HL-60 (cell line): ENCODE measurements around the gene FBXO27.

Experiments
- DNase-seq, 2 experiments: peaks; one replicate each; pipeline ENCODE4 v3.0.0-alpha.2; 2010 to 2020; ENCODE audit warnings: low read depth in 1 of 2, low spot score in 1 of 2
- H3K27ac ChIP-seq: fragments of 250-450 bp; sonication (Bioruptor Pico); replicated peaks from 2 replicates; pipeline ENCODE4 v1.5.1; 2020; ENCODE audit warnings: mild to moderate bottlenecking, moderate library complexity
- H3K27me3 ChIP-seq: fragments of 250-450 bp; sonication (Bioruptor Pico); 2 replicates; pipeline ENCODE4 v1.5.1; 2021; ENCODE audit warnings: mild to moderate bottlenecking, moderate library complexity; ENCODE audit not compliant: insufficient read depth, poor library complexity, severe bottlenecking
- H3K4me3 ChIP-seq: replicated peaks from 2 replicates; pipeline ENCODE4 v1.5.1; 2011; ENCODE audit warnings: mild to moderate bottlenecking, control low read depth, low read length; ENCODE audit not compliant: insufficient read depth
- CTCF ChIP-seq: IDR thresholded peaks from one replicate; pipeline ENCODE4 v1.5.1; 2011; ENCODE audit warnings: low read length, control low read depth, inconsistent platforms; ENCODE audit not compliant: insufficient read depth
- GABPA ChIP-seq: IDR thresholded peaks from 2 replicates; pipeline ENCODE4 v1.6.1; 2012; ENCODE audit warnings: low read depth
- POLR2AphosphoS5 ChIP-seq: IDR thresholded peaks from 2 replicates; pipeline ENCODE4 v1.6.1; 2012; ENCODE audit warnings: low read depth
- SPI1 ChIP-seq: IDR thresholded peaks from 2 replicates; pipeline ENCODE4 v1.6.1; 2012; ENCODE audit warnings: low read depth, mild to moderate bottlenecking, borderline replicate concordance
- TF ChIP-seq, protein P1 (sequence below): IDR thresholded peaks from 2 replicates; pipeline ENCODE4 v1.6.1; 2012; ENCODE audit warnings: low read depth; ENCODE audit not compliant: insufficient replicate concordance

FBXO27 gene

DNA sequence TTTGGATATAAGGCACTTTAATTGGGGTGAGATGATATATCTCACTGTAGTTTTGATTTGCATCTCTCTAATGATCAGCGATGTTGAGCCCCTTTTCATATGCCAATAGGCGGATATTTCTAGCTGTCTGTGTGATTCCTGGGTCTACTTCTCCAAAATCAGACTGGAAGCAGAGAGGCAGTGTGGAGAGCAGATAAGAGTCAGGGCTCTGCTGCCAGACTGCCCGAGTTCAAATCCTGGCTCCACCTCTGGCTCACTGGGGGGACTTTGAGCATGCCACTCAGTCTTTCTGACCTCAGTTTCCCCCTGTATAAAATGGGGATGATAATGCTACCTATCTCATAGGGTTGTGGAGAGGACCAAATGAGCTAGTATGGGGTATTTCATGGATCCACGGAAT, 27.8 kb upstream of the FBXO27 start:
- Histone ChIP-seq H3K27me3 (no peaks in the 10 kb centered on the region), H3K4me3 (no peak overlapping the region), H3K27ac (no peak overlapping the region)
- TF ChIP-seq POLR2AphosphoS5 (no peak), GABPA (no peak), SPI1 (no peak), CTCF (no peak)
- TF ChIP-seq, protein P1, sequence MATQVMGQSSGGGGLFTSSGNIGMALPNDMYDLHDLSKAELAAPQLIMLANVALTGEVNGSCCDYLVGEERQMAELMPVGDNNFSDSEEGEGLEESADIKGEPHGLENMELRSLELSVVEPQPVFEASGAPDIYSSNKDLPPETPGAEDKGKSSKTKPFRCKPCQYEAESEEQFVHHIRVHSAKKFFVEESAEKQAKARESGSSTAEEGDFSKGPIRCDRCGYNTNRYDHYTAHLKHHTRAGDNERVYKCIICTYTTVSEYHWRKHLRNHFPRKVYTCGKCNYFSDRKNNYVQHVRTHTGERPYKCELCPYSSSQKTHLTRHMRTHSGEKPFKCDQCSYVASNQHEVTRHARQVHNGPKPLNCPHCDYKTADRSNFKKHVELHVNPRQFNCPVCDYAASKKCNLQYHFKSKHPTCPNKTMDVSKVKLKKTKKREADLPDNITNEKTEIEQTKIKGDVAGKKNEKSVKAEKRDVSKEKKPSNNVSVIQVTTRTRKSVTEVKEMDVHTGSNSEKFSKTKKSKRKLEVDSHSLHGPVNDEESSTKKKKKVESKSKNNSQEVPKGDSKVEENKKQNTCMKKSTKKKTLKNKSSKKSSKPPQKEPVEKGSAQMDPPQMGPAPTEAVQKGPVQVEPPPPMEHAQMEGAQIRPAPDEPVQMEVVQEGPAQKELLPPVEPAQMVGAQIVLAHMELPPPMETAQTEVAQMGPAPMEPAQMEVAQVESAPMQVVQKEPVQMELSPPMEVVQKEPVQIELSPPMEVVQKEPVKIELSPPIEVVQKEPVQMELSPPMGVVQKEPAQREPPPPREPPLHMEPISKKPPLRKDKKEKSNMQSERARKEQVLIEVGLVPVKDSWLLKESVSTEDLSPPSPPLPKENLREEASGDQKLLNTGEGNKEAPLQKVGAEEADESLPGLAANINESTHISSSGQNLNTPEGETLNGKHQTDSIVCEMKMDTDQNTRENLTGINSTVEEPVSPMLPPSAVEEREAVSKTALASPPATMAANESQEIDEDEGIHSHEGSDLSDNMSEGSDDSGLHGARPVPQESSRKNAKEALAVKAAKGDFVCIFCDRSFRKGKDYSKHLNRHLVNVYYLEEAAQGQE, result no peak
- no peak for DNase-seq

- no peak overlapping the region for H3K27ac ChIP-seq
- H3K27me3 ChIP-seq, result no peaks in the 10 kb centered on the region
- no peak for DNase-seq
- TF ChIP-seq, protein P1, result no peak
- TF ChIP-seq GABPA, result no peak
- no peak for TF ChIP-seq POLR2AphosphoS5
- no peak for TF ChIP-seq SPI1
- no peak for TF ChIP-seq CTCF
- H3K4me3 ChIP-seq, result no peak overlapping the region
These were observed 27.0 kb upstream of the FBXO27 start for GRCh38 chr19:39059302-39059701.

DNA sequence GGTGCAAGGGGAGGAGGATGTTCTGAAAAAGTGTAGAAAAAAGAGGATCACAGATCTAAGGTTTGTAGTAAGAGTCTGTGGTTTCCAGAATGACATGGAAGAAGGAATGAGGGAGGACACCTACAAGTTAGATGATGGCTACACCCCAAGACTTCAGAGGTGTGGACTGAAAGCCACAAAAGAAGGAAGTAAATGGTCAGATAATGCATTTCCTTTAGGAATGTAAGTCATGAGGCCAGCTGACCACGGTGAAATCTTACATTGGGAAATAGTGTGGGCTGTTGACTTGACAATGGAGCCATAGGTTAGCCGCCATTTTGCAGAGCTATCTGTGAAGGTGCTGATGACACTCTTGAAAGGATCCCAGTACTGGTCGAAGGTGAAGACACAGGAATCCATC, 25.3 kb upstream of the FBXO27 start:
- no peak overlapping the region for H3K4me3 ChIP-seq
- no peaks in the 10 kb centered on the region for H3K27me3 ChIP-seq
- no peak overlapping the region for H3K27ac ChIP-seq
- no peak for TF ChIP-seq GABPA
- TF ChIP-seq CTCF, result no peak
- TF ChIP-seq, protein P1, result no peak
- no peak for TF ChIP-seq SPI1
- no peak for TF ChIP-seq POLR2AphosphoS5
- DNase-seq, result no peak
